Type B pancreatic cell (in vitro differentiated cells): Measurements from ENCODE around the gene TMEM190. TPM values are rescaled to one million over a fixed set of nuclear protein-coding genes. Genes with fewer than 3 reads are reported as not detected.

Experiments used
- DNase-seq: peaks from one replicate; pipeline ENCODE4 v3.0.0; 2021; ENCODE audit warnings: mixed read lengths; ENCODE audit not compliant: unreplicated experiment; ENCODE audit errors: extremely low spot score
- H3K27ac Mint-ChIP-seq: 2 replicates; pipeline ENCODE4 v1.8.0; 2021; ENCODE audit warnings: mild to moderate bottlenecking, mixed read lengths
- H3K27me3 Mint-ChIP-seq: 2 replicates; pipeline ENCODE4 v1.8.0; 2021; ENCODE audit warnings: mixed read lengths
- H3K36me3 Mint-ChIP-seq: 2 replicates; pipeline ENCODE4 v1.8.0; 2021; ENCODE audit warnings: mixed read lengths
- H3K4me1 Mint-ChIP-seq: one replicate; pipeline ENCODE4 v1.8.0; 2021; ENCODE audit warnings: mixed read lengths; ENCODE audit not compliant: unreplicated experiment
- H3K4me3 Mint-ChIP-seq: 2 replicates; pipeline ENCODE4 v1.8.0; 2021; ENCODE audit warnings: mild to moderate bottlenecking, mixed read lengths
- H3K9me3 Mint-ChIP-seq: 2 replicates; pipeline ENCODE4 v1.8.0; 2021; ENCODE audit warnings: mixed read lengths
- CTCF ChIP-seq: fragments of 200-600 bp; sonication (generic); conservative IDR thresholded peaks from 2 replicates; pipeline ENCODE4 v1.5.0; 2021; ENCODE audit warnings: antibody characterized with exemption, mild to moderate bottlenecking
- total RNA-seq: library from RNA; stranded (reverse); gene quantifications from 2 replicates; pipeline ENCODE4 v1.2.1, GENCODE V29; 2021; ENCODE audit warnings: low replicate concordance

TMEM190 gene
- total RNA-seq, 1 donor from 2014 or later, result 2.8 TPM

- Mint-ChIP-seq H3K9me3 (no peaks in the 10 kb centered on the region), H3K27me3 (peaks cover 20% of the 10 kb centered on the region), H3K27ac (no peak overlapping the region), H3K4me3 (no peak overlapping the region), H3K36me3 (no peaks in the 10 kb centered on the region), H3K4me1 (peaks cover 1% of the 10 kb centered on the region)
- TF ChIP-seq CTCF, result no peak
- DNase-seq, result no peak
These were observed 14.2 kb upstream of the TMEM190 start for GRCh38 chr19:55362174-55362989.

- no peak for DNase-seq
- Mint-ChIP-seq H3K36me3 (no peaks in the 10 kb centered on the region), H3K4me1 (no peaks in the 10 kb centered on the region), H3K27me3 (peaks cover 17% of the 10 kb centered on the region), H3K9me3 (no peaks in the 10 kb centered on the region), H3K4me3 (no peak within 1 kb of the TSS), H3K27ac (no peak within 1 kb of the TSS)
- no peak for TF ChIP-seq CTCF
These were observed 13.5 kb upstream of the TMEM190 start, which contains the start of gene GARIN5B for GRCh38 chr19:55362990-55363716. GARIN5B (minus strand) TSS chr19:55363260; CDS start chr19:55363066, 194 bp downstream.

GRCh38 chr19:55365245-55365644 is 11.4 kb upstream of the TMEM190 start:
- H3K27ac Mint-ChIP-seq, result no peak overlapping the region
- TF ChIP-seq CTCF, result no peak
- H3K27me3 Mint-ChIP-seq, result peaks cover 29% of the 10 kb centered on the region
- H3K4me3 Mint-ChIP-seq, result no peak overlapping the region
- no peaks in the 10 kb centered on the region for H3K4me1 Mint-ChIP-seq
- H3K9me3 Mint-ChIP-seq, result no peaks in the 10 kb centered on the region
- H3K36me3 Mint-ChIP-seq, result no peaks in the 10 kb centered on the region
- no peak for DNase-seq

GRCh38 chr19:55365964-55366363 is 10.7 kb upstream of the TMEM190 start:
- Mint-ChIP-seq H3K4me3 (no peak overlapping the region), H3K9me3 (no peaks in the 10 kb centered on the region), H3K36me3 (no peaks in the 10 kb centered on the region), H3K27ac (no peak overlapping the region), H3K4me1 (peaks cover 6% of the 10 kb centered on the region), H3K27me3 (peaks cover 35% of the 10 kb centered on the region)
- no peak for TF ChIP-seq CTCF
- DNase-seq, result no peak

- no peak for DNase-seq
- Mint-ChIP-seq H3K36me3 (no peaks in the 10 kb centered on the region), H3K27ac (no peak overlapping the region), H3K27me3 (peaks cover 43% of the 10 kb centered on the region), H3K9me3 (no peaks in the 10 kb centered on the region), H3K4me1 (peaks cover 7% of the 10 kb centered on the region), H3K4me3 (no peak overlapping the region)
- TF ChIP-seq CTCF, result no peak
These were observed 9.8 kb upstream of the TMEM190 start for GRCh38 chr19:55366790-55367189.
